NCI-H524 treated with DMSO at 0.1 percent for 48 hours (cell line): ENCODE measurements around the gene LBX2.
"Not testable (repeated sequence)": the region's sequence is repeated elsewhere in the genome, so short reads cannot be mapped to it uniquely, and the experiment has no call there.

Experiments used
- DNase-seq: peaks from one replicate; lab custom pipeline; 2025; lab: John Stamatoyannopoulos, UW

Gene LBX2

DNA sequence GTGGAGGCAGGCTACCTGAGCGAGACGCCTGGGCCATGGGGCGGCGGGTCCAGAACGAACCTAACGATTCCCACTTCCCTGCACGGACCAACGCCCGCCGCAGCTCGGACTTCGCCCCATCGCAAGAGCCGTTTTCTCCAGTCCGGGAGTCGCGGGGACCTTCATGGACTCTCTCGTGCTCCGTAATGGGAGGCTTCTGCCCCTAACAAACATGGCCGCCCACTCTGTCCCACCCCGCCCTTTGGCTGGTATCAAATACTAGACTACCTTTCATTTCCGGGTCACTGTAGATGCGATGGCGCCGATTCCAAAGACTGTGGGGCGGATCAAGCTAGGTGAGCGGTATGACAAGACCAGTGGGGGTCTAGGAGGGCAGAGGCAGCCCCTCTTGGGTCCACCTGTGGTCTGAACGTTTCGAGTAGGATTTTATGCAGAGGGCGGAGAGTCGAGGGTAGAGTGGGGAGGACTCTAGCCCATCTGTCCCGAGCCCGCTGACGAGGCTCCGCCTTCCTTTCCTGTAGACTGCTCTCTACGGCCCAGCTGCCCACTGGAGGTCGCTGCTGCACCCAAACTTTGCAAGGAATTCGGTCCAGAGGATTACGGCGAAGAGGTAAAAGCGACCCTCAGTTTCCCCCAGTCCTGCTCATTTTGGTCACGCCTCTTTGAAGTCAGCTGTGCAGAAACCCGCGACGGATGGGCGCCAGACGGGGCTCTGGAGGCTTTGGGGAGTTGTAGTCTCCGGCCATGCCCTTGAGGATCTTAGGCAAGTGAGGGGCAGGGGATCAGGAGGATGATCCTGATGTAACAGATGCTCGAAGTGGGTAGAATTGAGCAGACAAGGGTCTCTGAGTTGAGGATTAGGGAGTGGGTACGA, 16.4 kb downstream of the LBX2 start, which contains the start of the genes CCDC142 and TTC31:
CCDC142 (minus strand) TSS at position 198 of the 874 bp plus-strand sequence; CDS start at position 37, 161 bp downstream.
TTC31 (plus strand) TSS at position 281 of the 874 bp plus-strand sequence; CDS start at position 296, 15 bp downstream.
- DNase-seq: peak; percentile 85

GRCh38 chr2:74481961-74482800, 17.2 kb downstream of the LBX2 start:
- no peak for DNase-seq

GRCh38 chr2:74481431-74481830, 18.0 kb downstream of the LBX2 start:
- no peak for DNase-seq

GRCh38 chr2:74474899-74475298, 24.5 kb downstream of the LBX2 start:
- DNase-seq: no peak

DNA sequence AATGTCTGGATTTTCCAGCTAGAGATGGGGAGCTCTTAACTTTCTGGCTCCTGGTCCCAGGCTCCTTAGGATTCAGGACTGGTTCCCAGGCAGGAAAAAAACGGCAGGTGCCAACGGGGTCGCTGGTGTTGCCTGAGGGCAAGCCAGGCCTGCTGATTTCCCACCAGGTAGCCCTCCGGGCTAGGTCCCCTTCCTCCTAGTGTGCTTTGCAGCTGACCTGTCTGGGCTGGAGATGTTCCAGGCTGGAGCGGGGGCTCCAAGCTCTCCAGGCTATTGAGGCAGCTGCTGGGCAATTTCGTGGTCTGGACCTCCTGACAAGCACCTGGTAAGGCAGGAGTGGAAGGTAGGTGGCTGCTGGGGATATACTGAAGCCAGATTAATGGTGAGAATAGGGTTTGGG, 24.9 kb downstream of the LBX2 start:
- DNase-seq: no peak

DNA sequence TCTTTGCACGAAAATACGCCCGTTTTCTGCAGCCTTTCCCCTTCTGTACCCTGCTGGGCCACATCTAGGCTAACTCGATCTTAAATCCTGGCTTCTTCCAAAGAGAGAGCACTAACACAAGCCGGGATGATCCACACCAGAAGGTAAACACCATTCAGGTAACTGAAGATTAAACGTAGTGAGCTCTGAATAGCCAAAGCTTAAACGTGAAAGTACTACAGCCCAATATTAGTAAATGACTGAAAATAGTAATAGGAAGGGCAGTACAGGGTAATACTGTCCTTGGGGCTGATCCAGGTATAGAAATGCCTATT, 26.5 kb downstream of the LBX2 start:
- no peak for DNase-seq

GRCh38 chr2:74472086-74472944, 27.1 kb downstream of the LBX2 start, which contains the start of gene MRPL53:
MRPL53 (minus strand) TSS chr2:74472680; CDS start chr2:74472660, 20 bp downstream.
- no peak for DNase-seq

DNA sequence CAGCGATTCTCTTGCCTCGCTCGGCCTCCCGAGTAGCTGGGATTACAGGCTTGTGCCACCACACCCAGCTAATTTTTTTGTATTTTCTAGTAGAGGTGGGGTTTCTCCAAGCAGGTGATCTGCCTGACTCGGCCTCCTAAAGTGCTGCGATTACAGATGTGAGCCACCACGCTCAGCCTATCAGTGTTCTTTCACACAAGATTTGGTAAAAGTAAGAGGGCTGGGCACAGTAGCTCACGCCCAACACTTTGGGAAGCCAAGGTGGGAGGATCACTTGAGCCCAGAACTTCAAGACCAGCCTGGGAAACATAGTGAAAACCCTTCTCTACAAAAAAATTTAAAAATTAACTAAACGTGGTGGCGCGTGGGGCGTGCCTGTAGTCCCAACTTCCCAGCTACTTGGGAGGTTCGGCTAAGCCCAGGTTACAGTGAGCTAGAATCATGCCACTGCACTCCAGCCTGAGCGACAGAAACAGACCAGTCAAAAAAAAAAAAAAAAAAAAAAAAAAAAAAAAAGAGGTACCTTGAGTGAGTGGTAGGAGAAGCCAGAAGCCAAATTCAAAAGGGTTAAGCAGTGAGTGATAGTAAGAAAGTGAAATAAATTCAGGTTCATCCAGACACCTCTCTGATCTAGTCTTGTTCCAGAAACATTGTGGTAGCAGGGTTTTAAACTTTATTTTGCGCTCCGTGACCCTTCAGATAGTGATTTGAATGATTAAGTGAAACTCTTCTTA, 27.9 kb downstream of the LBX2 start:
- no peak for DNase-seq

DNA sequence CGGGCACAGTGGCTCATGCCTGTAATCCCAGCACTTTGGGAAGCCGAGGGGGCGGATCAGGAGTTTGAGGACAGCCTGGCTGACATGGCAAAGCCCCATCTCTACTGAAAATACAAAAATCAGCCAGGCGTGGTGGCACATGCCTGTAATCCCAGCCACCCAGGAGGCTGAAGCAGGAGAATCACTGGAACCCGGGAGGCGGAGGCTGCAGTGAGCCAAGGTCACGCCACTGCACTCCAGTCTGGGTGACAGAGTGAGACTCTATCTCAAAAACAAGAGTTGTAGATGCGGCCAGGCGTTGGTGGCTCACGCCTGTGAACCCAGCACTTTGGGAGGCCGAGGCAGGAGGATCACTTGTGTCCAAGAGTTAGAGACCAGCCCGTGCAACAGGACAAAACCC, 28.7 kb downstream of the LBX2 start:
- DNase-seq: not testable (repeated sequence)

GRCh38 chr2:74464406-74464805, 35.0 kb downstream of the LBX2 start:
- no peak for DNase-seq

- no peak for DNase-seq
Measured at GRCh38 chr2:74462786-74463105, 36.7 kb downstream of the LBX2 start.

DNA sequence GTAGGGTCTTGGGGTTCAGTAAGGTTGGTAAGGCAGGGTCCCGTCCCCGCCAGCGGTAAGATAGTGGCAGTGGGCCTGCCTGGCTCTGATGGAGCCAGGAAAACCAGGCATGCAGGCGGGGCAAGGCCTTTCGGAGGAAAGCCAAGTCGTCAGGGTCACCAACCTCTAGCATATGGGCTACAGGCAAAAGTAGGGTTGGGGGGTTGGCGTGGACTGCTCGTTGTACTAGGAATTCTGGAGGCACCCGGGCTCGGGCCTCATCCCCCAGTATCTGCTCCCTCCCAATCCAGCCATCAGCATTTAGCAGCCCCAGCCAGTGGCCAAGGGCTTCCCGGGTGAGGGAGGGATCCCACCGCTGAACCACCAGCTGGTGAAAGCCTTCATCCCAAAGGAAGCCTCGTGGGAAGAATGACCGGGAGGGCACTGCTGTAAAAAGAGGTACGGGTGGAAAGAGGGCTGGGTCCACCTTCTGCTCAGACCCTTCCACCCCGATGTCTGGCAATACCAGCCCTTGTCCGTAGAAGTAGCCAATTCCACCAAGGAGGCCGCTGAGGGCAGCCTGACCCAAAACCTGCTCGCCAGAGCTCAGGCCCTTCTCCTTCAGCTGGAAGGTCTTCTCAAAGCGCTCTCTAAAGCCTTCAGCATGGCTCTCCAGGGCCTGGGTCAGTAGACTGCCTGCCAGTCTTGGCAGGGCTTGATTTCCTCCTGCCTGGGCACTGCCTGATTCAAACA, 37.2 kb downstream of the LBX2 start:
- no peak for DNase-seq

DNA sequence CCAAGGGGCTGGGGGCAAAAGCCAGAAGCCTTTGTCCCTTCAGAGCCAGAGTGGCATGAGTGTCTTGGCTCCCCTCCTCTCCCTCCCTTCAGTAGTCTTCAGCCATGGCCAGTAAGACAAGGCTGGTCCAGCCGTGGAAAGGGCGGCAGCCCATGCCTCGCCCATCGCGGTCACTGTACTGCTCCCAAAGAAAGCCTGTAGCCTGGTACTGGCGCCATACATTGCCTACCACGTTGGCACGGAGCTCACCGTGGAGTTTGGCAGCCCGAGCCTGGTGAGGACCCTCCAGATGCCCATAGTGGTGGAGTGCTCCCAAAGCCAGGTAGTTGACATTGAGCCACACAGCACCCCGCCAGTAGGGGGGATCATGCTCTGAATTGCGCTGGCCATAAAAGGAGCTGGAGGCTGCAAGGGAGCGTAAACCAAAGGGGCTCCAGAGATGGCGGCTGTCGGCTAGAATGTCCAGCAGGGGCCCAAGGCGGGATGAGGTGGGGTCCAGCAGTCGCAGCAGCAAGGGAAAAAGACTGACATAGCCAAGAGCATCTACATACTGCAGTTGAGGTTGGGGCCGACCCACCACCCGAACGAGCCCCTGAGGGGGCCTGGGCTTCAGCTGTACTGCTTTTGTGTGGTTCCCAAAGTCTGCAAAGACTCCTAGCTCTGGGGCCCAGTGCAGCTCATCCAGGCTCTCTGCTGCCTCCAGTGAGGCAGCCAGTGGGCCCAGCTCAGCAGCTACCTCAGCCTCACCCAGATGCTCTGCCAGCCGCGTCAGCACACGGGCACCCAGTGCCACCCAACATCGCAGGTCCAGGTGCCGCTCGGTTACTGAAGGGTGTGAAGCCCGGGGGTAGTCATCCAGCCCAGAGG, 38.0 kb downstream of the LBX2 start:
- DNase-seq: no peak

DNA sequence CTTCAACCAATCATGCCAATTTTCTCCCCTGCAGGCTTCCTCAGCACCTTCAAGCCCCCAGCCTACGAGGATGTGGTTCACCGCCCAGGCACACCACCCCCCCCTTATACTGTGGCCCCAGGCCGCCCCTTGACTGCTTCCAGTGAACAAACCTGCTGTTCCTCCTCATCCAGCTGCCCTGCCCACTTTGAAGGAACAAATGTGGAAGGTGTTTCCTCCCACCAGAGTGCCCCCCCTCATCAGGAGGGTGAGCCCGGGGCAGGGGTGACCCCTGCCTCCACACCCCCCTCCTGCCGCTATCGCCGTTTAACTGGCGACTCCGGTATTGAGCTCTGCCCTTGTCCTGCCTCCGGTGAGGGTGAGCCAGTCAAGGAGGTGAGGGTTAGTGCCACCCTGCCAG, 39.2 kb downstream of the LBX2 start:
- not testable (repeated sequence) for DNase-seq

DNA sequence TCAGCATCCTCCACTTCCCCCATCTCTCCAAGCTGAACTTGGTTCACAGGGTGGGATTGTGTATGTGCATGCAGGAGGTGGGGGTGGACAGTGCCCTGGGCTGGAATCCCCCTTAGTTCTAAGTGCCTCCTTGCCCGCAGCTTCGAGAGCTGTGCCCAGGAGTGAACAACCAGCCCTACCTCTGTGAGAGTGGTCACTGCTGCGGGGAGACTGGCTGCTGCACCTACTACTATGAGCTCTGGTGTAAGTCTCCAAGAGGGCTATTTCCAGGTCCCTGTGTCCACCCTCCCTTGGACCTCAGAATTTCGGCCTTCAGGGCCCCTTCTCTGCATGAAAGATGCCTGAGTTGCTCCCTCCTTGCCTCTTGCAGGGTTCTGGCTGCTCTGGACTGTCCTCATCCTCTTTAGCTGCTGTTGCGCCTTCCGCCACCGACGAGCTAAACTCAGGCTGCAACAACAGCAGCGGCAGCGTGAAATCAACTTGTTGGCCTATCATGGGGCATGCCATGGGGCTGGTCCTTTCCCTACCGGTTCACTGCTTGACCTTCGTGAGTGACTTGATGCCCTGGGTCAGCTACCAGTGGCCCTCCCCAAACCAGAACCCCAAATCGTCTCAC, 39.8 kb downstream of the LBX2 start:
- not testable (repeated sequence) for DNase-seq

DNA sequence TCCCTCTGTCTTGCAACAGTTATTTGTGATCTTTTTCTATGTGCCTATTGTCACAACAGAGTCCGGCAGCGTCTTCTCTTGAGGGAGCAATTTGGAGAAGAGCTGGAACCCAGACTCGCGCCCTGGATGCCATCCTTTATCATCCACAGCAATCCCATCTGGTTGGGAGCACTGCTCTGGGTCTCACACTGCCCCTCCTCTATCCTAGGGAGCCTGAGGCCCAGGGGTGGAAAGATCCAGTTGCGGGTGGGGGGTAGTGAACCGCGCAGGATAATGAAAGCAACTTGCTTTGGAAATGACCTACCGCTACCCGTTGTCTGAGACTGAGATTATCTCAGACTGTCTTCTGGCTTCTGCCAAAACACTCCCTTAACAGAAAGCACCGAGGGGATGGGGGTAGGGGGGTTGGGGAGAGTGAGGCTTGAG, 40.5 kb downstream of the LBX2 start:
- DNase-seq: no peak

DNA sequence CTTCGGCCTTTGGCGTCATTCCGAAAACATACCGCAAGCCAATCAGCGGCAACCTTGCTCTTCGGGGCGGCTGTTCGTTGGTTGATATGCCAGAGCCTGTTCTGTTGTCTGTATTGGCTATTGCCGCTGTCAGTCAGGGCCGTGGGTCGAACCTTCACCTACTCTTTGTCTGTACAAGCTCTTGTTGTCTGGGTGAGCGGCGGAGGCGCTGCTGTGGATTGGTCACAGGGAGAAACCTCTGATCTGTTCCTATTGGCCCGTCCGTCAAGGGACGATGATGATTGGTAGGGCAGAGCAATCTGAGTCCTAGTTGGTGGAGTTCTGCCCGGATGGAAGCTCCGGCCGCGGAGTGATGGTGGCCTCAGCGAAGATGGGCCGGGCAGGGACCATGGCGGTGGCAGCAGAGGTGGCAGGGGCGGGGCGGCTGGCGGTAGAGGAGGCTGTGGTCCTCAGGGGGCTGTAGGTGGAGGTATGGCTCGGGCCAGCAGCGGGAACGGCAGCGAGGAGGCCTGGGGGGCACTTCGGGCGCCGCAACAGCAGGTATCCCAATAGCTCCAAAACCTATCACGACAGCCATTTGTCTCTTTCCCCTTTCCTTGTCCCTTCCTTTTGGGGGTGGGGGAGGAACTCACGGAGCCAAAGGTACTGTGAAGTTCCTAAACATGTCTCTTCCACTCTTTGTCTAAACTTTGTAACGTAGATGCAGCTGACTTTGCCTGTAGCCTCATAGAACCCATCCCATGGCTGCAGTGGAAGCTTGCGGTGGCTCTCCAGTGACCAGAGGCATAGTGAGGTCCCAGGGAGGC, 41.1 kb downstream of the LBX2 start, which contains the start of gene WBP1:
WBP1 (plus strand) TSS at position 307 of the 806 bp plus-strand sequence; CDS start at position 472, 165 bp downstream.
- peak; percentile 98 for DNase-seq

DNA sequence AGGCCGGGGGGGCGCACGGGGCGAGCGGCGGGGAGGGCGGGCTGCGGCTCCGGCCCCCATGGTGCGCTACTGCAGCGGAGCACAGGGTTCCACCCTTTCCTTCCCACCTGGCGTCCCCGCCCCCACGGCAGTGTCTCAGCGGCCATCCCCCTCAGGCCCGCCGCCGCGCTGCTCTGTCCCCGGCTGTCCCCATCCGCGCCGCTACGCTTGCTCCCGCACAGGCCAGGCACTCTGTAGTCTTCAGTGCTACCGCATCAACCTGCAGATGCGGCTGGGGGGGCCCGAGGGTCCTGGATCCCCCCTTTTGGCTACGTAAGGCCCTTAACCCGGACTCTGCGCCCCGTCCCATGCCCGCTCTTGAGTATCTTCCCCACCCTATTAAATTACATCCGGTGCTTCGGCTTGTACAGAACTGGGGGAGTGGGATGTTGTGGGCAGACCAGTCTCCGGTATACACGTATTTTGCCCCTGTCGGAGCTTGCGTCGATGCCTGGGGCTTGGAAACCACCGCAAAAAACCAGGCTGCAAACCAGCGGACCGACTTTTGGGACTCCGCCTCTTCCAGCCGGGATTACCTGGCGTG, 41.8 kb downstream of the LBX2 start:
- no peak for DNase-seq
